VCaP (cell line): ENCODE measurements around the gene PLCD1.

Experiments
- H3K27ac ChIP-seq: fragments of 450-650 bp; 2 replicates; pipeline ENCODE4 v1.5.1; 2017
- CTCF ChIP-seq: fragments of 450-650 bp; conservative IDR thresholded peaks from 2 replicates; pipeline ENCODE4 v1.5.1; 2017; ENCODE audit warnings: mild to moderate bottlenecking, moderate library complexity

PLCD1 gene

GRCh38 chr3:38022896-38023709, 6.3 kb downstream of the PLCD1 start:
- no peak for TF ChIP-seq CTCF
- H3K27ac ChIP-seq = peak overlapping the region; percentile 77

GRCh38 chr3:38022301-38022700, 7.1 kb downstream of the PLCD1 start:
- H3K27ac ChIP-seq = no peak overlapping the region
- no peak for TF ChIP-seq CTCF

- TF ChIP-seq CTCF = no peak
- no peak overlapping the region for H3K27ac ChIP-seq
These were observed 8.2 kb downstream of the PLCD1 start for GRCh38 chr3:38021196-38021595.

- H3K27ac ChIP-seq = no peak overlapping the region
- TF ChIP-seq CTCF = no peak
These were observed 9.1 kb downstream of the PLCD1 start for GRCh38 chr3:38020342-38020726.

GRCh38 chr3:38019658-38020341, 9.6 kb downstream of the PLCD1 start:
- no peak for TF ChIP-seq CTCF
- no peak overlapping the region for H3K27ac ChIP-seq

- TF ChIP-seq CTCF = no peak
These were observed 10.9 kb downstream of the PLCD1 start for GRCh38 chr3:38018296-38019266.

More at GRCh38 chr3:38018296-38019266, 10.9 kb downstream of the PLCD1 start:
- H3K27ac ChIP-seq = no peak overlapping the region
